Thyroid gland (tissue), 4 donors: ENCODE results near the gene CIDEA. TPM values are rescaled to one million over a fixed set of nuclear protein-coding genes. Genes with fewer than 3 reads are reported as not detected.

Experiments
- DNase-seq, 2 donors: peaks; one replicate each; pipeline ENCODE4 v3.0.0-alpha.2; 2019
- H3K27ac ChIP-seq, 3 donors: fragments of 200-600 bp; sonication (generic); 1 replicate in 2 of 3; 2 replicates in 1 of 3; pipeline ENCODE4 v1.5.1; 2016 to 2019; ENCODE audit warnings: mild to moderate bottlenecking in 1 of 3, moderate library complexity in 1 of 3
- H3K27me3 ChIP-seq: fragments of 200-600 bp; sonication (generic); one replicate; pipeline ENCODE4 v1.5.1; 2019
- H3K36me3 ChIP-seq, 2 donors: fragments of 200-600 bp; sonication (generic); one replicate each; pipeline ENCODE4 v1.5.1; 2016 to 2019
- H3K4me1 ChIP-seq, 2 donors: fragments of 200-600 bp; sonication (generic); one replicate each; pipeline ENCODE4 v1.5.1; 2017 to 2019
- H3K4me3 ChIP-seq, 3 donors: fragments of 200-600 bp; sonication (generic); replicated peaks in 1 of 3; 1 replicate in 2 of 3; 2 replicates in 1 of 3; pipeline ENCODE4 v1.5.1; 2016; ENCODE audit warnings: mild to moderate bottlenecking in 1 of 3
- H3K9me3 ChIP-seq: fragments of 200-600 bp; sonication (generic); one replicate; pipeline ENCODE4 v1.5.1; 2017
- POLR2A ChIP-seq, 2 donors: fragments of 450-650 bp; IDR thresholded peaks; one replicate each; pipeline ENCODE4 v1.6.1; 2017; ENCODE audit warnings: antibody characterized with exemption in 2 of 2, mild to moderate bottlenecking in 2 of 2, moderate library complexity in 1 of 2
- WGBS, 2 donors: methylation state at CpG; one replicate each; pipeline ENCODE4 v1.1.5; 2017; 5-methylcytosine and 5-hydroxymethylcytosine counted together
- intact Hi-C: fragments of 100-400 bp; cut with DNase I; formaldehyde crosslinking; loops from one replicate; pipeline ENCODE4 v1.15.1; 2023
- total RNA-seq, 4 donors: library from RNA; depleted of rRNA; stranded (reverse); fragments of >200 nt; gene quantifications; one replicate each; pipeline ENCODE4 v1.2.3, GENCODE V29; 2016
- TF ChIP-seq, protein P1 (sequence below), 6 experiments: fragments of 200-600 bp in 3 of 6; fragments of 450-650 bp in 3 of 6; sonication (generic) in 3 of 6; IDR thresholded peaks; one replicate each; pipeline ENCODE4 v1.5.1; 2016 to 2019; ENCODE audit warnings: antibody characterized with exemption in 6 of 6, mild to moderate bottlenecking in 2 of 6, inconsistent platforms in 1 of 6, moderate library complexity in 1 of 6

Gene CIDEA
- total RNA-seq, 4 donors from 2014 or later: 0.67 TPM; not detected in 3

- H3K4me1 ChIP-seq: peaks cover 9 to 25% of the 10 kb centered on the region in 2 donors
- 58 to 63% methylated on average over 12 of the region's 12 CpGs for WGBS, 2 donors
- H3K36me3 ChIP-seq: no peaks in the 10 kb centered on the region
- no peak for DNase-seq
- H3K9me3 ChIP-seq: no peaks in the 10 kb centered on the region
- H3K4me3 ChIP-seq: no peak overlapping the region
- intact Hi-C loops: loop anchor here (5.0 kb wide), 1 partner anchor 33 kb away; no protein-coding TSS in a partner anchor
- TF ChIP-seq, protein P1, sequence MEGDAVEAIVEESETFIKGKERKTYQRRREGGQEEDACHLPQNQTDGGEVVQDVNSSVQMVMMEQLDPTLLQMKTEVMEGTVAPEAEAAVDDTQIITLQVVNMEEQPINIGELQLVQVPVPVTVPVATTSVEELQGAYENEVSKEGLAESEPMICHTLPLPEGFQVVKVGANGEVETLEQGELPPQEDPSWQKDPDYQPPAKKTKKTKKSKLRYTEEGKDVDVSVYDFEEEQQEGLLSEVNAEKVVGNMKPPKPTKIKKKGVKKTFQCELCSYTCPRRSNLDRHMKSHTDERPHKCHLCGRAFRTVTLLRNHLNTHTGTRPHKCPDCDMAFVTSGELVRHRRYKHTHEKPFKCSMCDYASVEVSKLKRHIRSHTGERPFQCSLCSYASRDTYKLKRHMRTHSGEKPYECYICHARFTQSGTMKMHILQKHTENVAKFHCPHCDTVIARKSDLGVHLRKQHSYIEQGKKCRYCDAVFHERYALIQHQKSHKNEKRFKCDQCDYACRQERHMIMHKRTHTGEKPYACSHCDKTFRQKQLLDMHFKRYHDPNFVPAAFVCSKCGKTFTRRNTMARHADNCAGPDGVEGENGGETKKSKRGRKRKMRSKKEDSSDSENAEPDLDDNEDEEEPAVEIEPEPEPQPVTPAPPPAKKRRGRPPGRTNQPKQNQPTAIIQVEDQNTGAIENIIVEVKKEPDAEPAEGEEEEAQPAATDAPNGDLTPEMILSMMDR (IDR thresholded peaks at IDR 0.05): no peak
- no peak for TF ChIP-seq POLR2A (IDR thresholded peaks at IDR 0.05)
- peak overlapping the region in 2 of 3 donors; percentile 30 to 65 for H3K27ac ChIP-seq
- no peaks in the 10 kb centered on the region for H3K27me3 ChIP-seq
These were observed 51.0 kb downstream of the CIDEA start for GRCh38 chr18:12305211-12305610.

DNA sequence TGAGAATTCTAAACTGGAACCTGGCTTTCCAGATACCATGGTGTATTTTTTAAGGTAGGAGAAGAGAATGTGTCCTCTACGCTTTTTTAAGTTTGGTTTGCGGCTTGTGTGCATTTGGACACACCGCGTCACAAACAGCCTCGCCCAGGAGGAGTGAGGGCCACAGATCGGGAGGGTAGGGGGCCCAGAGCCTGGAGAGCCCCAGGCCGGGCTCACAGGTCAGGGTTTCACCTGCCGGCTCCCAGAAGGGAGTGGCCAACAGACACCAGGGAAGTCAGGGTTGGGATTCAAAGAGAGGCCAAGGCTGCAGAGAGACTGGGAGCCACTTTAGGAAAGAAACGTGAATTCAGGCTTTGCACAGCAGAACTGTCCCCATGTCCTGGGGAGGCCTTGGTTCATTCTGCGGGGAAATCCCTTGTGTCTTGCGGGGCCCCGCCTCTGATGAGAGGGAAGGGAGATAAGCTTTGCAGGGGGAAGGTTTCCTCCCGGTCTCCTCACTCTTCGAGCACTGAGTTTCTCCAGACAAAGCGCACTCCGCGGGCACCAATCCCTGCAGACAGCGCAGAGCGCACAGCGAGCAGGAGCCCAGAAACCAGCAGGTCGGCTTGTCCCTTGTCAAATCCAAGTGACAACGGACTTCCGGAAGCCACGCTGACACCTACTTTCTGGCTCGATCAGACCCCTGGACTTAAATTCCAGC is 51.9 kb downstream of the CIDEA start:
- 90 to 95% methylated on average over 22 to 25 of the region's 25 CpGs for WGBS, 2 donors
- no peaks in the 10 kb centered on the region for H3K9me3 ChIP-seq
- no peak overlapping the region for H3K27ac ChIP-seq
- H3K27me3 ChIP-seq: no peaks in the 10 kb centered on the region
- DNase-seq: no peak
- peaks cover 9 to 25% of the 10 kb centered on the region in 2 donors for H3K4me1 ChIP-seq
- H3K4me3 ChIP-seq: no peak overlapping the region
- no peak for TF ChIP-seq POLR2A (IDR thresholded peaks at IDR 0.05)
- TF ChIP-seq, protein P1 (IDR thresholded peaks at IDR 0.05): no peak
- H3K36me3 ChIP-seq: no peaks in the 10 kb centered on the region
- intact Hi-C loops: loop anchor here (5.0 kb wide), 1 partner anchor 34 kb away; no protein-coding TSS in a partner anchor

DNA sequence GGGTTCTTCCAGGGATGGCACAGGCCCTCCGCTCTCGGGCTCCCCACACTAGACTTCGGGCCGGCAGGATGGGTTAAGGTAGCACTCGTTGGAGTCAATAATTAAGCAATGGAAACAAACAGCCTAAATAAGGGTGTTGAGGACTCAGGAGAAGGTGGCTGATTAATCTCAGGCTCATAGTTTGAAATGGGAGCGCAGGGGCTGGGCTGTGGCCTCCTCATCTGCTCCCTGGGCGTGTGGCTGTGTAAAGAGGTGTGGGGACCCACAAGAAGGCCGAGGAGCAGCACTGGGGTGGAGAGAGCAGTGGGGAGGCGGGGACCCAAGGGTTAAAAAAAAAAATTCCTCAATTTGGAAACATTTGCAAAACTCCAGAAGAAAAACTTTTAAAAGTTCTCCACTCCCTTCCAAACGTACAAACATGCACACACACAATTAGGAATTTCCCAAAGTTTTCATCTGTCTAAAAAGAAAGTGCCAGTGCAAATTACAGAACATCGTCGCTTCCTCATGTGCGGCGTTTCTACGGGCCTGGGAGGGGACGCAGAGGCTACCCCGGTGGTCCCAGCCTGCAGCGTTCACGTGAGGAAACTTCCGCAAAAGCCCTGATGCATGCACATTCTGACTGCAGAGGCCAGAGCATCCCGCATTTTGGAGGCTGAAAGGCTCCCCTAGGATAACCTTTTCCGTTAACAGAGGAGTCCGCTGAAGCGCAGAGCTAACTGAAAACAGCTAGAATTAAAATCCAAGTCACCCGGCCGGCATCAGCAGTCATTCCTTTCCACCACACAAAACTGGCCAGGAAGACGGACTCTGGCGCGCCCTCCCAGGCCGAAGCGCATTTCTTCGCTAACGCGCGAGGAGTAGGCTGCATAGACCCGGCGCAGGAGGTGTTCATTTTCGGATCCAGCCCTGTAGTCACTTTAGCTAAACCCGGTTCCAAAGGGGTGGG is 52.9 kb downstream of the CIDEA start:
- H3K27ac ChIP-seq: peak overlapping the region; percentile 55 to 92 (median 74)
- H3K4me1 ChIP-seq: peaks cover 9 to 25% of the 10 kb centered on the region in 2 donors
- H3K27me3 ChIP-seq: no peaks in the 10 kb centered on the region
- DNase-seq: peak; percentile 35 to 37
- WGBS, 2 donors: 41 to 49% methylated on average over 34 to 38 of the region's 39 CpGs
- peaks cover 1 to 5% of the 10 kb centered on the region in 2 donors for H3K36me3 ChIP-seq
- intact Hi-C loops: loop anchor here (5.0 kb wide), 1 partner anchor 35 kb away; no protein-coding TSS in a partner anchor
- H3K4me3 ChIP-seq: peak overlapping the region in 2 of 3 donors; percentile 4 to 82
- no peaks in the 10 kb centered on the region for H3K9me3 ChIP-seq
- TF ChIP-seq POLR2A (IDR thresholded peaks at IDR 0.05): no peak
- TF ChIP-seq, protein P1 (IDR thresholded peaks at IDR 0.05): no peak

GRCh38 chr18:12307701-12308385 is 53.7 kb downstream of the CIDEA start, which contains the start of gene TUBB6:
TSS of gene TUBB6 (plus strand) at chr18:12308241. CDS start at chr18:12308293, 52 bp downstream.
- peak in 1 of 2 donors; percentile 57 for TF ChIP-seq POLR2A (IDR thresholded peaks at IDR 0.05)
- TF ChIP-seq, protein P1 (IDR thresholded peaks at IDR 0.05): no peak
- intact Hi-C loops: loop anchor here (5.0 kb wide), 1 partner anchor 36 kb away; no protein-coding TSS in a partner anchor
- Histone ChIP-seq H3K27me3 (no peaks in the 10 kb centered on the region), H3K4me3 (peak within 1 kb of the TSS; percentile 31 to 82 (median 44)), H3K36me3 (peaks cover 6 to 12% of the 10 kb centered on the region in 2 donors), H3K4me1 (peaks cover 9 to 25% of the 10 kb centered on the region in 2 donors), H3K27ac (peak within 1 kb of the TSS; percentile 74 to 92 (median 78)), H3K9me3 (no peaks in the 10 kb centered on the region)
- peak; percentile 48 to 53 for DNase-seq
- WGBS, 2 donors: 3% methylated on average over 8 of the region's 88 CpGs; no CpG with 5 or more reads in 1 of the 2 donors
